ENCODE results near the gene FOXO3. TPM values are rescaled to one million over a fixed set of nuclear protein-coding genes. Genes with fewer than 3 reads are reported as not detected.

The FOXO3 gene
- total RNA-seq, 1 experiment from 2014 or later: 22.1 TPM

DNA sequence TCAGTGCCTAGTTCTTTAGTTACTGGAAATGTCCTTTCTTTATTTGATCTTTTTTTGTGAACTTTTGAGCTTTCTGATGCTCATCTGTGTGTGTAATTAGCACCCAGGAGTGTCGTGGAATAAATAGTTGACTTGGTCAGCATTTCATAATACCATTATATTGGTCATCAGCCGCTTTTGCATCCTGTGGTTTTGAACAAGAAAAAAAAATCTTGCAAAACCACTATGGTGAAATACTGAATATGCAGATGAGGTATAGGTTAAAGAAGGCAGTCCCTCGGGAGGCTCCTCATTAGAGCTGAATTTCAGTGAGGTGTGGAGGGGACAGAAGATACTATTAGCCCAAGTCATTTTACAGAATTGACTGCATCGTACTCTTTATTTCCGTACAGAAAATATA is 90.1 kb downstream of the FOXO3 start:
- H3K79me2 ChIP-seq (ENCODE audit: insufficient read depth, low read length): peaks cover 2% of the 10 kb centered on the region; the same call in 1 of the 2 replicates
- no peak overlapping the region for H4K91ac ChIP-seq (ENCODE audit: insufficient read length, low read depth, low read length)
- no peak overlapping the region for H2BK5ac ChIP-seq (ENCODE audit: insufficient read length, low read length)
- no peak overlapping the region for H3K56ac ChIP-seq (ENCODE audit: insufficient read length, low read depth, low read length)
- H4K20me1 ChIP-seq (ENCODE audit: control insufficient read depth, insufficient read depth, insufficient read length): no peaks in the 10 kb centered on the region
- H3K9me3 ChIP-seq (ENCODE audit: control insufficient read depth, low read depth, low read length): no peaks in the 10 kb centered on the region
- Mint-ChIP-seq H3K4me1 (peaks cover 34 to 35% of the 10 kb centered on the region in 2 experiments), H3K4me3 (no peak overlapping the region), H3K27ac (no peak overlapping the region; a peak in 1 of 7 replicates), H3K36me3 (ENCODE audit: insufficient read depth in 1 of 3, low read depth in 3 of 3) (no peaks in the 10 kb centered on the region; a peak in 1 of 7 replicates), H3K9me3 (no peaks in the 10 kb centered on the region), H3K27me3 (ENCODE audit: low read depth) (no peaks in the 10 kb centered on the region)
- no peak overlapping the region for H2BK15ac ChIP-seq (ENCODE audit: low read depth, low read length)
- no peak overlapping the region for H4K8ac ChIP-seq (replicated peaks; ENCODE audit: insufficient read length, low read depth, low read length)
- no peak overlapping the region for H4K5ac ChIP-seq (ENCODE audit: insufficient read length, low read depth, low read length)
- H3K27me3 ChIP-seq (ENCODE audit: insufficient read depth, low read length): no peaks in the 10 kb centered on the region
- no peaks in the 10 kb centered on the region; the same call in 1 of the 2 replicates for H3K4me1 ChIP-seq (ENCODE audit: insufficient read depth, low read length)
- no peak overlapping the region for H2BK20ac ChIP-seq (ENCODE audit: low read depth, low read length, poor library complexity, severe bottlenecking)
- no peak for DNase-seq
- no peak overlapping the region for H3K4me2 ChIP-seq (ENCODE audit: insufficient read depth, insufficient read length, low read length)
- no peak overlapping the region for H3K14ac ChIP-seq (ENCODE audit: insufficient read depth, low read length)
- H3K79me1 ChIP-seq (ENCODE audit: insufficient read depth, low read depth, low read length, poor library complexity, severe bottlenecking): no peaks in the 10 kb centered on the region
- no peak overlapping the region for H3K27ac ChIP-seq (ENCODE audit: insufficient read length, low read depth, low read length)
- H2AFZ ChIP-seq (ENCODE audit: low read length): no peak overlapping the region
- H2BK12ac ChIP-seq (ENCODE audit: insufficient read length, low read depth, low read length): no peak overlapping the region
- H3K4ac ChIP-seq (ENCODE audit: low read depth, low read length): no peak overlapping the region
- H3T11ph ChIP-seq (ENCODE audit: low read length): no peak overlapping the region
- H3K23me2 ChIP-seq (ENCODE audit: insufficient read length, low read depth, low read length, poor library complexity, severe bottlenecking): no peaks in the 10 kb centered on the region
- TF ChIP-seq, protein P1, sequence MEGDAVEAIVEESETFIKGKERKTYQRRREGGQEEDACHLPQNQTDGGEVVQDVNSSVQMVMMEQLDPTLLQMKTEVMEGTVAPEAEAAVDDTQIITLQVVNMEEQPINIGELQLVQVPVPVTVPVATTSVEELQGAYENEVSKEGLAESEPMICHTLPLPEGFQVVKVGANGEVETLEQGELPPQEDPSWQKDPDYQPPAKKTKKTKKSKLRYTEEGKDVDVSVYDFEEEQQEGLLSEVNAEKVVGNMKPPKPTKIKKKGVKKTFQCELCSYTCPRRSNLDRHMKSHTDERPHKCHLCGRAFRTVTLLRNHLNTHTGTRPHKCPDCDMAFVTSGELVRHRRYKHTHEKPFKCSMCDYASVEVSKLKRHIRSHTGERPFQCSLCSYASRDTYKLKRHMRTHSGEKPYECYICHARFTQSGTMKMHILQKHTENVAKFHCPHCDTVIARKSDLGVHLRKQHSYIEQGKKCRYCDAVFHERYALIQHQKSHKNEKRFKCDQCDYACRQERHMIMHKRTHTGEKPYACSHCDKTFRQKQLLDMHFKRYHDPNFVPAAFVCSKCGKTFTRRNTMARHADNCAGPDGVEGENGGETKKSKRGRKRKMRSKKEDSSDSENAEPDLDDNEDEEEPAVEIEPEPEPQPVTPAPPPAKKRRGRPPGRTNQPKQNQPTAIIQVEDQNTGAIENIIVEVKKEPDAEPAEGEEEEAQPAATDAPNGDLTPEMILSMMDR (conservative IDR thresholded peaks at IDR 0.05): no peak
- WGBS (ENCODE audit: extremely low coverage, insufficient read length, low lambda C conversion rate): no CpG with 5 or more reads among the region's 5 CpGs
- no peak overlapping the region for H2BK120ac ChIP-seq (ENCODE audit: low read depth, low read length, poor library complexity, severe bottlenecking)
- H3K9ac ChIP-seq (ENCODE audit: extremely low read depth, insufficient read length, low read length): no peak overlapping the region
- H3K23ac ChIP-seq (ENCODE audit: insufficient read length, low read depth, low read length): no peak overlapping the region
- H2AK5ac ChIP-seq (ENCODE audit: insufficient read length, low read length): no peak overlapping the region
- no peak overlapping the region for H3K18ac ChIP-seq (ENCODE audit: insufficient read length, low read depth, low read length)
